CD4-positive, alpha-beta T cell (primary cell): ENCODE data around the gene EFCAB3. TPM values are rescaled to one million over a fixed set of nuclear protein-coding genes. Genes with fewer than 3 reads are reported as not detected.

Experiments
- ATAC-seq: fragments of 200-7000 bp; cut with Tn5 transposase; one replicate; pipeline ENCODE4 v1.10.0; 2022; ENCODE audit warnings: mild to moderate bottlenecking; ENCODE audit not compliant: poor library complexity
- CTCF ChIA-PET: fragments of 350-600 bp; sonication (Branson Sonifier 250); formaldehyde crosslinking; loops from one replicate; lab custom pipeline; 2021; ENCODE audit warnings: antibody characterized with exemption, inconsistent platforms; lab: Charles Lee
- POLR2A ChIA-PET: fragments of 350-600 bp; sonication (Branson Sonifier 250); formaldehyde crosslinking; loops from one replicate; lab custom pipeline; 2021; ENCODE audit warnings: antibody characterized with exemption, inconsistent platforms; lab: Charles Lee
- DNase-seq, 14 experiments: peaks; one replicate each; pipeline ENCODE4 v3.0.0-alpha.2; 2013 to 2020; ENCODE audit warnings: mixed read lengths in 2 of 14
- H3K27ac ChIP-seq, 2 donors: one replicate each; pipeline versions ENCODE4 v1.5.1 to v1.7.0; 2013; ENCODE audit warnings: low read length in 2 of 2, low read depth in 1 of 2, mild to moderate bottlenecking in 1 of 2
- H3K27me3 ChIP-seq, 2 experiments: 1 replicate in 1 of 2; 2 replicates in 1 of 2; pipeline versions ENCODE4 v1.6.1 to v1.7.0; 2013; ENCODE audit warnings: low read length in 2 of 2, control low read depth in 1 of 2, mild to moderate bottlenecking in 1 of 2, moderate library complexity in 1 of 2; ENCODE audit not compliant: insufficient read depth in 2 of 2, control insufficient read depth in 1 of 2
- H3K36me3 ChIP-seq: one replicate; pipeline ENCODE4 v1.6.1; 2013; ENCODE audit warnings: low read length, control low read depth; ENCODE audit not compliant: insufficient read depth
- H3K4me1 ChIP-seq: one replicate; pipeline ENCODE4 v1.6.1; 2013; ENCODE audit warnings: low read length, control low read depth; ENCODE audit not compliant: insufficient read depth
- H3K4me3 ChIP-seq: one replicate; pipeline ENCODE4 v1.5.1; 2013; ENCODE audit warnings: mild to moderate bottlenecking, low read length, moderate library complexity
- H3K9me3 ChIP-seq, 2 experiments: 1 replicate in 1 of 2; 2 replicates in 1 of 2; pipeline versions ENCODE4 v1.6.1 to v1.7.0; 2013; ENCODE audit warnings: low read length in 2 of 2, mild to moderate bottlenecking in 2 of 2, control low read depth in 1 of 2, moderate library complexity in 1 of 2; ENCODE audit not compliant: control insufficient read depth in 1 of 2, insufficient read depth in 1 of 2
- H3K27ac Mint-ChIP-seq: one replicate; pipeline ENCODE4 v1.8.0; 2020; ENCODE audit warnings: mixed read lengths
- H3K27me3 Mint-ChIP-seq: one replicate; pipeline ENCODE4 v1.8.0; 2021; ENCODE audit warnings: mixed read lengths
- H3K36me3 Mint-ChIP-seq: one replicate; pipeline ENCODE4 v1.8.0; 2021; ENCODE audit warnings: low read depth, mixed read lengths
- H3K4me1 Mint-ChIP-seq: one replicate; pipeline ENCODE4 v1.8.0; 2021; ENCODE audit warnings: low read depth, mixed read lengths
- H3K4me3 Mint-ChIP-seq: one replicate; pipeline ENCODE4 v1.8.0; 2020; ENCODE audit warnings: mild to moderate bottlenecking, mixed read lengths
- H3K9me3 Mint-ChIP-seq: one replicate; pipeline ENCODE4 v1.8.0; 2020; ENCODE audit warnings: mixed read lengths
- intact Hi-C, 2 experiments: fragments of 100-400 bp; cut with DNase I in 1 of 2; cut with micrococcal nuclease in 1 of 2; formaldehyde crosslinking; loops; one replicate each; pipeline versions ENCODE4 v1.15.1 to v1.9.0; 2023 to 2025; cut with DNase I, micrococcal nuclease
- total RNA-seq, 174 experiments: library from RNA in 2 of 174; stranded (reverse) in 2 of 174; gene quantifications; one replicate each; pipeline ENCODE4 v1.2.3 and lab custom pipeline; 2021 to 2026
- TF ChIP-seq, protein P1 (sequence below): fragments of 200-600 bp; IDR thresholded peaks from one replicate; pipeline ENCODE4 v1.8.0; 2022; ENCODE audit warnings: antibody characterized with exemption, mild to moderate bottlenecking

Gene EFCAB3
- total RNA-seq, 2 experiments from 2014 or later = not detected

DNA sequence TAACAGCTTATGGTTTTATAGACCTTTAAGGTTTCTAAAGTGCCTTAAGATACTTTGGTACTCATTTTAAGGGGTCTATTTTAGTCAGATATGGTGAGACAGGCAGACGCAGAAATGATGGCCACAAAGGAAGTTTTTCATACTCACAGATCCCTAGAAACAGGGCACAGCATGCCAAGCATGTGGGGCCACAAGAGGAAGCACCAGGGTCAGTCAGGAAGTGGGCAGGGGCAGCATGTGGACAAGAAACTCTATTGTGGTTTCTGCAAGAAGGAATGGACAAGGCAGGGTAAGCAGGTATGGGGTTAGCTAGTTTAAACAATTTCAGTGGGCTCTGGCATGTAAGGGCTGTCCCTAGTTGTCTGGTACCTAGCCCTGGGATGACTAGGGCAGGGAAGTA, 8.5 kb downstream of the EFCAB3 start:
- ChIA-PET POLR2A (no interaction called here), CTCF (no interaction called here)
- Histone ChIP-seq H3K27ac (no peak overlapping the region), H3K4me3 (no peak overlapping the region), H3K4me1 (no peaks in the 10 kb centered on the region), H3K9me3 (no peaks in the 10 kb centered on the region), H3K36me3 (no peaks in the 10 kb centered on the region), H3K27me3 (peaks cover 4 to 5% of the 10 kb centered on the region in 2 experiments)
- Mint-ChIP-seq H3K36me3 (no peaks in the 10 kb centered on the region), H3K27me3 (peaks cover 31% of the 10 kb centered on the region), H3K4me3 (no peak overlapping the region), H3K9me3 (no peaks in the 10 kb centered on the region), H3K4me1 (no peaks in the 10 kb centered on the region), H3K27ac (no peak overlapping the region)
- DNase-seq (no peak), ATAC-seq (no peak)
- TF ChIP-seq, protein P1, sequence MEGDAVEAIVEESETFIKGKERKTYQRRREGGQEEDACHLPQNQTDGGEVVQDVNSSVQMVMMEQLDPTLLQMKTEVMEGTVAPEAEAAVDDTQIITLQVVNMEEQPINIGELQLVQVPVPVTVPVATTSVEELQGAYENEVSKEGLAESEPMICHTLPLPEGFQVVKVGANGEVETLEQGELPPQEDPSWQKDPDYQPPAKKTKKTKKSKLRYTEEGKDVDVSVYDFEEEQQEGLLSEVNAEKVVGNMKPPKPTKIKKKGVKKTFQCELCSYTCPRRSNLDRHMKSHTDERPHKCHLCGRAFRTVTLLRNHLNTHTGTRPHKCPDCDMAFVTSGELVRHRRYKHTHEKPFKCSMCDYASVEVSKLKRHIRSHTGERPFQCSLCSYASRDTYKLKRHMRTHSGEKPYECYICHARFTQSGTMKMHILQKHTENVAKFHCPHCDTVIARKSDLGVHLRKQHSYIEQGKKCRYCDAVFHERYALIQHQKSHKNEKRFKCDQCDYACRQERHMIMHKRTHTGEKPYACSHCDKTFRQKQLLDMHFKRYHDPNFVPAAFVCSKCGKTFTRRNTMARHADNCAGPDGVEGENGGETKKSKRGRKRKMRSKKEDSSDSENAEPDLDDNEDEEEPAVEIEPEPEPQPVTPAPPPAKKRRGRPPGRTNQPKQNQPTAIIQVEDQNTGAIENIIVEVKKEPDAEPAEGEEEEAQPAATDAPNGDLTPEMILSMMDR = no peak
- intact Hi-C loops = no loop called here

DNA sequence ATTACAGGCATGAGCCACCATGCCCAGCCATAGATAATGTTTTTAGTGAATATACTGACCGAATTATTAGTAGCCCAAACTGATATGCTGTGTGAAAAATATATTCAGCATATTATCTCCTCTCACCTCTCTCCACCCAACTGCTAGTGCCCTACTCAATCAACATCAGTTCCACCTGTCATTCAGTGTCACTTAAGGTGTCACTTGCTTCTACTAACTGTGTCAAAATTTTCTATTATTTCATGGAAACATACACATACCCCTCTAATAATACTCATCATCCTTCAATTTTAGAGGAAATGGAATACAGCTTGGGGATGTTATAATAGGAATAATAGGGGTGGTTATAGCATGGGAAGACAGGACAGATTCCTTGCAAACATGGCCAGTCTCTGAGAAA, 12.6 kb downstream of the EFCAB3 start:
- H3K27me3 Mint-ChIP-seq = peaks cover 36% of the 10 kb centered on the region
- H3K36me3 ChIP-seq = no peaks in the 10 kb centered on the region
- TF ChIP-seq, protein P1 = no peak
- ChIA-PET POLR2A (no interaction called here), CTCF (no interaction called here)
- H3K27ac Mint-ChIP-seq = no peak overlapping the region
- no peaks in the 10 kb centered on the region for H3K4me1 Mint-ChIP-seq
- H3K9me3 Mint-ChIP-seq = no peaks in the 10 kb centered on the region
- ATAC-seq = no peak
- no peaks in the 10 kb centered on the region for H3K4me1 ChIP-seq
- no peak overlapping the region for H3K4me3 ChIP-seq
- no peak overlapping the region for H3K4me3 Mint-ChIP-seq
- intact Hi-C loops = no loop called here
- H3K9me3 ChIP-seq = no peaks in the 10 kb centered on the region
- H3K36me3 Mint-ChIP-seq = no peaks in the 10 kb centered on the region
- H3K27ac ChIP-seq = no peak overlapping the region
- H3K27me3 ChIP-seq = peaks cover 4 to 10% of the 10 kb centered on the region in 2 experiments
- no peak for DNase-seq

DNA sequence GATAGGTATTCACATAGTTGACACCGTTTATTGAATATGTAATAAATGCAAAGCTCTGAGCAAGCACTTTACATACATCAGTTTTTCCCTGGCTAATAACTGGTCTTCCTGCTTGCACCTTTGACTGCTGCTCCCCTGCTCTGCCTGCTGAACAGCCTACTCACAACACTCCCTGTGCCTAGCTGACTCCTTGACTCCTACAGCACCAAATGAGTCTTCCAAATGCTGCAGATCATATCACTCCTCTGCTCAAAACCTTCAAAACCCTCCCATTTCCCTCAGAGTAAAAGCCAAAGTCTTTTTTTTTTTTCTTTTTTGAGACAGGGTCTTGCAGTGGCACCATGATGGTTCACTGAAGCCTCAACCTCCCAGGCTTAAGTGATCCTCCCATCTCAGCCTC, 18.5 kb downstream of the EFCAB3 start:
- Histone ChIP-seq H3K36me3 (no peaks in the 10 kb centered on the region), H3K27ac (no peak overlapping the region), H3K27me3 (peaks cover 1 to 5% of the 10 kb centered on the region in 2 experiments), H3K9me3 (no peaks in the 10 kb centered on the region), H3K4me1 (no peaks in the 10 kb centered on the region), H3K4me3 (no peak overlapping the region)
- Mint-ChIP-seq H3K36me3 (no peaks in the 10 kb centered on the region), H3K9me3 (no peaks in the 10 kb centered on the region), H3K27ac (no peak overlapping the region), H3K4me1 (no peaks in the 10 kb centered on the region), H3K4me3 (no peak overlapping the region), H3K27me3 (peaks cover 43% of the 10 kb centered on the region)
- ChIA-PET CTCF (no interaction called here), POLR2A (no interaction called here)
- TF ChIP-seq, protein P1 = no peak
- intact Hi-C loops = no loop called here
- ATAC-seq (no peak), DNase-seq (no peak)
